GM12873 (cell line): ENCODE measurements around the gene TBX3.

ENCODE experiments used
- TF ChIP-seq, protein P1 (sequence below): IDR thresholded peaks from 2 replicates; pipeline ENCODE4 v1.5.1; 2012; ENCODE audit warnings: low read depth, mild to moderate bottlenecking, moderate library complexity, low read length, control low read depth; ENCODE audit not compliant: insufficient read depth; ENCODE audit errors: missing control alignments

TBX3 gene

DNA sequence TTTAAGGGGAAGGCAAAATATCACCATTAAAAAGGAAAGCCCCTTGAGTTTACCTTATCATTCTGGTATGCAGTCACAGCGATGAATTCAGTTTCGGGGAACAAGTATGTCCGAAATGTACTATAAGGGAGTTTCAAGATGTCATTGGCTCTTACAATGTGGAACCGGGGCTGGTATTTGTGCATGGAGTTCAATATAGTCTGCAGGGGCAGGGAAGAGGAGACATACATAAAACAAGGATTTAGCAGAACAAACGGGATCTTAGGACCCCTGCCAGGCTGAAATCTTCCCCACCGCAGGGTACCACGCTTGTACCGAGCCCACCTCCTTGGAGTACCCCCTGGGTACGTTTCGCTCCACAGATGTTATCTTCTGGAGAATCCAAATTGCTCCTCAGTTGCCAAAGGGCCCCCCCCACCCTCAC is 4.5 kb downstream of the TBX3 start:
- TF ChIP-seq, protein P1, sequence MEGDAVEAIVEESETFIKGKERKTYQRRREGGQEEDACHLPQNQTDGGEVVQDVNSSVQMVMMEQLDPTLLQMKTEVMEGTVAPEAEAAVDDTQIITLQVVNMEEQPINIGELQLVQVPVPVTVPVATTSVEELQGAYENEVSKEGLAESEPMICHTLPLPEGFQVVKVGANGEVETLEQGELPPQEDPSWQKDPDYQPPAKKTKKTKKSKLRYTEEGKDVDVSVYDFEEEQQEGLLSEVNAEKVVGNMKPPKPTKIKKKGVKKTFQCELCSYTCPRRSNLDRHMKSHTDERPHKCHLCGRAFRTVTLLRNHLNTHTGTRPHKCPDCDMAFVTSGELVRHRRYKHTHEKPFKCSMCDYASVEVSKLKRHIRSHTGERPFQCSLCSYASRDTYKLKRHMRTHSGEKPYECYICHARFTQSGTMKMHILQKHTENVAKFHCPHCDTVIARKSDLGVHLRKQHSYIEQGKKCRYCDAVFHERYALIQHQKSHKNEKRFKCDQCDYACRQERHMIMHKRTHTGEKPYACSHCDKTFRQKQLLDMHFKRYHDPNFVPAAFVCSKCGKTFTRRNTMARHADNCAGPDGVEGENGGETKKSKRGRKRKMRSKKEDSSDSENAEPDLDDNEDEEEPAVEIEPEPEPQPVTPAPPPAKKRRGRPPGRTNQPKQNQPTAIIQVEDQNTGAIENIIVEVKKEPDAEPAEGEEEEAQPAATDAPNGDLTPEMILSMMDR = no peak

DNA sequence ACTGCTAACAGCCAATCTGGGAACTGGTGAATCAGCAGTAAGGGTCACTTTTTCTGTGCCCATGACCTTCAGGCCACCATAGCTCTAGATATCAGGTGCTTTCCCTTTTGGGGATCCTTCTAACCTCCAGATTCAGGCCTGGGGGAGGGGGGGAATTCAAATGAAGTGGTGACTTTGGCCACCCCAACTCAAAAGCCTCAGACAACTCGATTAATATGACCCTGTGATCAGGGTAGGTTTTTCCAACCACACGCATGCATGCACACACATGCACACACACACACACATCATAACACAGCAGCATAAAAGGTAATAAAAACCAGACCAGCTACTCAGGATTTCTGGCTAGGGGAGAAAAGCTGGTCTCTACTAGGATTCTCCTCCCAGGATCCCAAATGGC is 5.3 kb downstream of the TBX3 start:
- TF ChIP-seq, protein P1 = no peak

DNA sequence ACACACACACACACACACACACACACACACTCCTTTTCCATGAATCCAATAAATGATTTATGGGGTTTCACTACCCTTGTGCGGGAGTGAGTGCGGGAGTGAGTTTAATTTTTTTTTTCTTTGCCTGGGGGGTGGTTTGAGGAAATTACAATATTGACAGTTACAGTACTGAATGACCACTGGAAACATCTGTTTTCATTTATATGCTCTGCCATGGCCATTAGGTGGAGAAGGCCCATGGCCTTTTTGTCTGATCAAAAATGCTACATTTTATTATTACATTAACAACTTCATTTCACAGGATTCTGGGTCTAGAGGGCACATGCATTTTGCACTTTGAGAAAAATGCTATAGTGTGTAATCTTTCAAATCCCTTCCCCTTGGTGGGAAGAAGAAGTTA is 5.9 kb downstream of the TBX3 start:
- TF ChIP-seq, protein P1 = no peak

DNA sequence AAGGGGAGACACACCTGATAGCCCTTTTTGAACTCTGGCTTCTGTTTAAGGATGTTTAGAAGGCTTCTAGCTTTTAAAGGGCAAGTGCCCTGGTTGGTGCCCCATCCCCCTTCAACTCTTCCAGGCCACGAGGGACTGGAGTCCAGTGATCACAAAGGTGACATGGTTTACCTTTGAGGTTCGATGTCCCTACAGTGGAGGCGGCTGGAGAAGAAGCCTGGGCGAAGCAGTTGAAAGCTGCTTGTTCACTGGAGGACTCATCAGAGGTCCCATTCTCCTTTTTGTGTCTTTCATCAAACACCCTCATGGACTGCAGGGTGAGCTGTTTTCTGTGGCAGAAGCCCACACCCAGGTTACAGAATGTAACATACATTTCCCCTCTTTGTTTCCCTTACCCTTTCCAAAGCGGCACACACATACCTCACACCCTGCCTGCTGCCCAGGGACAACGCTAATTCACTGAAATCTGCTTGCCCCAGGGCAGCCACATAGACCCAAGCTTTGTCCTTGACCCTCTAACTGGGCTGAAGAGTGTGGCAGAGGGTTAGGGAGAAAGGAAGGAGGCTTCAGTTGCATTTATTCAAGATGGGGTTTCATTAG is 7.7 kb downstream of the TBX3 start:
- TF ChIP-seq, protein P1 = no peak

DNA sequence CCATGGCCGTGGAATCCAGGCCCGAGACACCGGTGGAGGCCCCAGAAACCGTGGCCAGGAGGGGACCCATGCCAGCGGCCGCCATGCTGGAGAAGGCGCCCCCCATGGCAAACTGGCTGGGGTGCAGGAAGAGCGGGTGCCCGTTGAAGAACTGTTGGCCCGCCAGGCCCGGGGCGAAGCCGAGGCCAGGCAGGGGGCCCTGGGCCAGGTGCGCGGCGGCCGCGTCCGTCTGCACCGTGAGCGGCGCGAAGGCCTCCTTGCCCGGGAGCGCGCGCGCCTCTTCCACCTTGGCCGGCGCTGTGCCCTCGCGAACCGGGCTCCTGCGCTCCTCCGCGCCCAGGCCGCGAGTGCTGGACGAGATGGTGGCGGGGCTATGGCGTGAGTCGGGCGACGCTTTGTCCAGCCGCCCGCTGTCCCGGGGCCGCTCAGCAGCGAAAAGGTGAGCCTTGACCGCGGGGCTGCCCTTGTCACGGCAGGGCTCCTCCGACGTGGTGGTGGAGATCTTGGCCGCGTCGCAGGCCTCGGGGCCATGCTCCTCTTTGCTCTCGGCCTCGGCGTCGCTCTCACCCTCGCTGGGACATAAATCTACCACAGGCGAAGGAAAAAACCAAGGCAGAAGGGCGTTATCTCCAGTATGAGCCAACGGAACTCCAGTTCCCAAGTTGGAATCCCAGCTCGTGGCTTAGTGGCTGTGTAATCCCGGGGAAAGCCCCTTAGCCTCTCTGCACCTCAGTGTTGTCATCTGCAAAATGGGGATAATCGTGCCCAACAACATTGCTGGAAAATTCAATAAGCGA is 9.5 kb downstream of the TBX3 start:
- TF ChIP-seq, protein P1 = no peak

DNA sequence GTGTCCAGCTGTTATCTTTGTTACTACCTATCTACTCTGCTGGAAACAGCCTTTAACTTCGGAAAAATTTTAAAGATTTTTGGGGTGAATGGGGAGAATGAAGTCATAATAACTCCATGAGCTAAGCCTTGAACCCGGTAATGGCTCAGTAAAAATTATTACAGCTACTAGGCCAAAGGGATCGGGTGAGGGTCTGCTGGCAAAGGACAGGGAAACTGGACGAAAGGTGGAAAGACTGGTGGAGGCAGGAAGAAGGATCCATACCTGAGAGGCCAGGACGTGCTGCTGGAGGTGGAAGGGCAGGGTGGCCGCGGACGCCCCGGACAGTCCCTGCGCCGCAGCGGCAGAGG is 10.1 kb downstream of the TBX3 start:
- TF ChIP-seq, protein P1 = no peak

DNA sequence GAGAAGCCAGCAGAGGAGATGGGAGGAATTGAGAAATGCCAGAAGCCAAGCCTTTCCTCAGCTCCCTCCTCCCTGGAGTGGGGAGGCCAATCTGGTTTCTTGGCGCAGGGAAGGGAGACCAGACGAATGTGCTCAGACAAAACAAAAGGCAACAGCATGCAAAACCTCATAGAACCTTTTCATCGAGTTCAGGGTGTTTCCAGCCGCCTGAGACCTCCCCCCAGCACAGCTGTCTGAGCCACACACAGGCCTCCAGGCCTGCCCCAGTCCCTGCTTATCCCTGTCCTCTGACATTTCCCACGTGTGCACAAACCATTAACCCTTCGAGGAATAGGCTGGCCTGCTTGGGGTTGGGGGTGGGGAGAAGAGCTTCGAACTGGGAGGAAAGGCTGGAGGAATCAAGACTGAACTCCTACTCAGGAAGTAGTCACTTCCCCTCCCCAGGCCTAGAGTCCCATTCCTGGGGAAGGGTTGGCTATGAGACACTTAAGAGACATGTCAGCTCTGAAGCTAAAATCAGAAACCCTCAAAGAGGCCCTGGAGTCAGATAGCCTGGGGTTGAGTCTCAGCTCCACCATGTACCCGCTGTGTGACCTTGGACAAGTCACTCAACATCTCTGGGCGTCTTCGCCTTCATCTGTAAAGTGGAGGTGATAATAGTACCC is 10.7 kb downstream of the TBX3 start:
- TF ChIP-seq, protein P1 = no peak
